Uterine smooth muscle cell (primary cell): ENCODE measurements around the gene PNMA8B. TPM values are rescaled to one million over a fixed set of nuclear protein-coding genes. Genes with fewer than 3 reads are reported as not detected.

Experiments
- total RNA-seq: library from RNA; depleted of rRNA; stranded (reverse); fragments of >200 nt; gene quantifications from 2 replicates; pipeline ENCODE4 v1.2.3, GENCODE V29; 2014

PNMA8B gene
- total RNA-seq = 0.44 and 1.00 TPM in 2 replicates

GRCh38 chr19:46495786-46496099 lies at the start of gene PNMA8B:
Gene PNMA8B, minus strand, starts transcription at chr19:46495867. Its CDS starts 402 bp downstream, at chr19:46495465.

GRCh38 chr19:46471116-46471733 lies 24.4 kb downstream of the PNMA8B start, which contains the start of gene PNMA8A:
Gene PNMA8A, minus strand, starts transcription at chr19:46471563. Its CDS starts 528 bp downstream, at chr19:46471035.

Other genes with a start within 250 kb of the PNMA8B start
- 0.75 and 8.7 TPM in 2 replicates for gene HIF3A, start 198.8 kb downstream of the PNMA8B start, total RNA-seq
- 48.6 and 87.5 TPM in 2 replicates for gene PPP5C, start 148.8 kb downstream of the PNMA8B start, total RNA-seq
- 30.4 and 37.2 TPM in 2 replicates for gene CCDC8, start 82.3 kb downstream of the PNMA8B start, total RNA-seq
- 0.25 and 0.33 TPM in 2 replicates for gene PNMA8C, start 66.9 kb downstream of the PNMA8B start, total RNA-seq
- gene PNMA8A, start 24.3 kb downstream of the PNMA8B start, total RNA-seq = 4.3 and 13.0 TPM in 2 replicates
- 257 and 324 TPM in 2 replicates for gene CALM3, start 105.5 kb upstream of the PNMA8B start, total RNA-seq
- gene PTGIR, start 129.2 kb upstream of the PNMA8B start, total RNA-seq = 3.7 and 6.2 TPM in 2 replicates
- not detected in 2 replicates for gene GNG8, start 140.3 kb upstream of the PNMA8B start, total RNA-seq
- 6.2 and 8.0 TPM in 2 replicates for gene DACT3, start 165.3 kb upstream of the PNMA8B start, total RNA-seq
- gene PRKD2, start 221.2 kb upstream of the PNMA8B start, total RNA-seq = 14.7 and 21.6 TPM in 2 replicates